Umbilical cord (tissue), 2 donors: Measurements from ENCODE around the gene SND1. TPM values are rescaled to one million over a fixed set of nuclear protein-coding genes. Genes with fewer than 3 reads are reported as not detected.

Experiments used
- DNase-seq: peaks from one replicate; pipeline ENCODE4 v3.0.0-alpha.2; 2015; ENCODE audit warnings: low spot score
- total RNA-seq: library from RNA; depleted of rRNA; stranded (reverse); fragments of >200 nt; gene quantifications from one replicate; pipeline ENCODE4 v1.2.3, GENCODE V29; 2014; ENCODE audit warnings: low replicate concordance; ENCODE audit not compliant: insufficient read depth

The SND1 gene
- total RNA-seq, 1 donor from 2014 or later = 101 TPM

DNA sequence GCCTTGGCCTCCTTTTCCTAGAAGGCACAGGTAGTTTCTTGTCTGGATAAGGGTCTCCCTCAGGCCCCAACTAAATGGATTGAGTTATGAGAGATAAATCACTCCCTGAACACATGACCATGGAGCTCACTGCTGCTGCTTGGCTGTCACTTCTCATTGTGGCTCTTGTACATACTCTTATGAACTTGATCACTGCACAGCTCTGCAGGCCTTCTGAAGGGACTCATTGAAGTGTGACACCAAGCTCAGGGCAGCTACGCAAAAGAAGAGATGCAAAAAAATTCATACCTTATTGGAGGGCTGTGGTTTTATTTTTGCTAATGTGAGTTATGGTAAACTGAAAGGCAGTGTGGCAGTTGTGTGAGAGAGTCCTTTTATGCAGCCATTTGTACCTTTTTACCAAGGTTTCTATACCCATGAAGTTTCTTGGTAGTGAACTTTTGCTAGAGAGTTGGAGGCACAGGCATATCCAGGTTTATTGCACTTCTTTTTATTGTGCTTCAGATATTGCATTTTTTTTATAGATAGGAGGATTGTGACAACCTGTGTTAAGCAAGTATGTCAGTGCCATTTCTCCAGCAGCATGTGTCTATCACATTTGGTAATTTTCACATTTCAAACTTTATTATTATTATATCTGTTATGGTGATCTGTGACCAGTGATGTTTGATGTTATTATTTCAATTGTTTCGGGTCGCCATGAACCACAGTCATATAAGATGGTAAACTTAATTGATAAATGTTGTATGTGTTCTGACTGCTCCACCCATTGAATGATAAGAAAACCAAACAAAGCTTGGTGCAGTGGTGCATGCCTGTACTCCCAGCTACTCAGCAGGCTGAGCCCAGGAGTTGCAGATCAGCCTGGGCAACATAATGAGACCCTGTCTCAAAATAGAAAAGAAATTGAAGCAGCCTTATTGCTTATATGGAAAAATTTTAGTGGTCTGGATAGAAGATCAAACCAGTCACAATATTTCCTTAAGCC is 278.6 kb downstream of the SND1 start:
- no peak for DNase-seq

DNA sequence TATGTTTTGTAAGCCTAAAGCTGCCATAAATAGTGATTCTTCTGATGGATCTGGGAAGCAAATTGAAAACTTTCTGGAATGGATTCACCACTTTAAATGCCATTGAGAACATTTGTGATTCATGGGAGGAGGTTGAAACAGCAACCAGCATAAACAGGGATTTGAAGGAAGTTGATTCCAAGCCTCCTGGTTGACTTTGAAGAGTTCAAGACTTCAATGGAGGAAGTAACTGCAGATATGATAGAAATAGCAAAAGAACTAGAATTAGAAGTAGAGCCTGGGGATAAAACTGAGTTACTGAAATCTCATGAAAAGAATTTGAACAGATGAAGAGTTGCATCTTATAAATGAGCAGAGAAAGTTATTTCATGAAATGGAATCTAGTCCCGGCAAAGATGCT is 280.1 kb downstream of the SND1 start:
- peak; percentile 96 for DNase-seq

DNA sequence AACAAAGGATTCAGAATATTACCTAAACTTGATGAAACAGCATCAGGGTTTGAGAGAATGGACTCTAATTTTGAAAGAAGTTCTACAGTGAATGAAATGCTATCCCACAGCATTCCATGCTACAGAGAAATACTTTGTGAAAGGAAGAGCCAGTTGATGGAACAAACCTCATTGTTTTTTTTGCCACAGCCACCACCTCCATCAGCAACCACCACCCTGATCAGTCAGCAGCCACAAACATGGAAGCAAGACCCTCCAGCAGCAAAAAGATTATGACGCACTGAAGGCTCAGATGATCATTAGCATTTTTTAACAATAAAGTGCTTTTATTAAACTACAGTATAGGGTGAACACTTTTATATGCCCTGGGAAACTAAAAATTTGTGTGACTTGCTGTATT is 280.5 kb downstream of the SND1 start:
- no peak for DNase-seq

DNA sequence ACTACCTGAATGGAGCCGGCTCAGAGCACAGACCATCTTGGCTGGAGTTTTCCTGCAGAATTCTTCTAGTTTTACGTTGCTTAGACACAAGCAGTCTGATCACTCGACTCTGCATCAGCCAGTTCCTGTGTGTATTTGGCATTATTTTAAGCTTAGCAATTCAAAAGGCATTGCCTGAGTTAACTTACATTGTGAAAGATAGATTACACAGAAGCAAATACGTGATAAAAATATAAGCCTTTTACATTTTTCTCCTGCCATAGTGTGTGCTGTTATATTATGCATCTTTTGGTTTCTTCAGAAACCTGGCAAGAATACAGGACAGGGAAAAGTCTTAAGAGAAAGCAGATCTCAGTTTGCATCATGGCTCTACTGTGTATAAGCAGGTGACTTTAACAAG is 281.2 kb downstream of the SND1 start:
- DNase-seq = peak; percentile 85

DNA sequence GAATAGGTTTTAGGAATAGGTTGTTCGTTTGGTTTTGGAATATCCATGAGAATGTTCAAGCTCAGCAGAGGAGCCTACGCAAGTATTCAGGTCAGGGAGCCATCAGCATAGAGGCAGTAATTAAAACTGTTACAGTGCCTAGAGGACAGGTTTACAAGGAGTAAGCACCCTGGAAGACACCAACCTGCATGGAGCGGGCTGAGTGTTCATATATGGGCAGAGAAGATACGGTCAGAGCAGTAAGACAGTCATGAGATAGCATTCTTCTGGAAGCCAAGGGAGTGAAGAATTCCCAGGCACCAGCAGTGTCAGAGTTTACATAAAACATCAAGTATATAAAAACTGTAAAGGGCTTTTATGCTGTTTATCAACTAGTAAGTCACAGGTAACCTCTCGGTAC is 282.7 kb downstream of the SND1 start:
- DNase-seq = no peak

DNA sequence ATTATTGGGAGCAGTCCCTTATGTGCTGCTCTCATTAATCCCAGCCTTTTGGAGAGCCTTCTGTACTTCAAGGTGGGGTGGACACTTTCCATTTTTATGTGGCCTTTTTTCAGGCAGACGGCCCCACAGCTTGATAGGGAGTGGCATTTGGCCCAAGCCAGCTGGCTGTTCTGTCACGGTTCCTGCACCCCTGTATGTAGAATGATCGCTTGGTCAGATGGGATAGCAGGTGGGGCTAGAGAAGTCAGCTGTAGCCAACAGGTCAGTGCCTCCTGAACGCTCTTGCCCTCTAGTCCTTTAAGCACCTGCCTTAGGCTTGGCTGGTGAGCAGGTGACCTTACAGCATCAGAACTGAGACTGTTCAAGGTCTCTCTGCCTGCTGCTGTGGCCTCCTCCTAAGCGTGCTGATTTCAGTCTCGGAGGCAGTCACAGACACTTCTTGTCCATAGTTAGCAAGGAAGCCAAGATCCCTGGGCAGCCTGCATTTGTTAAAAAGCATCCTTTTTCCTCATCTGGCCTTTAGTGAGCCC is 283.9 kb downstream of the SND1 start:
- DNase-seq = no peak

DNA sequence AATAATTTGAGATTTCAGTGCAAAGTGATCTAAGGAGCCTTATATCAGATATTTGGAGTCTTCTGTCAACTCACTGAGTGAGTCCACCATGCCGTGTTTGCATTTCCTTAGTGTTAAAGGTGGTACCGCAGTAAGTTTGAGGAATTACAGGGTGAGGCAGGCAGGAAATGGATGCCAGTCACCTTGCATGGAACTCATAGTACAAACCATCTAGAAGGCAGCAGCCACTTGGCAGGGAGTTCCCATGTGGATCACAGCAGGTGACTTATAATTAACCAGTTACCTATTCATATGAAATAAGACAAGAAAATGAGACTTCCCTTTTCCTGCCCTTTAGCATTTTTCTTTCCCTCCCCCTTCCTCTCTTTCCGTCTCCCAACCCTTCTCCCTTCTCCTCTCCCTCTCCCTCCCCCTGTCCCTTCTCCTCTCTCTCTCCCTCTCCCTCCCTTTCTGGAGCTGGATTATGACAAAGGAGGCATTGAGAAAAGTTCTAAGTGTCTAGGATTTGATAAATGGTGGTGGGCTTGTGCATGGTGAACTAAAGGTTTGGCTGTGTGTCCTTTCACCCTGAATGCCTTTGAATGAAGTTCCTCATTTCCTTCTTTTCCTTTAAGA is 285.2 kb downstream of the SND1 start:
- DNase-seq = no peak

DNA sequence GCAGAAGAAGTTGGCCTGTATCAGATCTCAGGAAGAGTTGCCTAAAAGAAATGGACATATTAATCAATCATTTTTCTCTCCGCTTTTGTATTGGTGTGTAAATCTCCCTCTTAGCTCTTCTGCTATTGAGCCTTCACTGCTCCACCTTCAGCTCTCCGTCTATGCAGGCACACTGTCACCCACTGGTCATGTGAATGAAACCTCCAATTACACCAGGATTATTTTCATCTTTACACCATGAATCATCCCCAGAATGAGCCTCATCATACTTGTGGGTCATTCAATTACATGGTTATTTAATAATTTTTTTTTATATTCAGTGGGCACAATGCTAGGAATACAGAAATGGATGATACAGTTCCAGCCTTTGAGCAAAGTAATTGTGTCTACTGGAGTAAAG is 286.6 kb downstream of the SND1 start:
- no peak for DNase-seq

DNA sequence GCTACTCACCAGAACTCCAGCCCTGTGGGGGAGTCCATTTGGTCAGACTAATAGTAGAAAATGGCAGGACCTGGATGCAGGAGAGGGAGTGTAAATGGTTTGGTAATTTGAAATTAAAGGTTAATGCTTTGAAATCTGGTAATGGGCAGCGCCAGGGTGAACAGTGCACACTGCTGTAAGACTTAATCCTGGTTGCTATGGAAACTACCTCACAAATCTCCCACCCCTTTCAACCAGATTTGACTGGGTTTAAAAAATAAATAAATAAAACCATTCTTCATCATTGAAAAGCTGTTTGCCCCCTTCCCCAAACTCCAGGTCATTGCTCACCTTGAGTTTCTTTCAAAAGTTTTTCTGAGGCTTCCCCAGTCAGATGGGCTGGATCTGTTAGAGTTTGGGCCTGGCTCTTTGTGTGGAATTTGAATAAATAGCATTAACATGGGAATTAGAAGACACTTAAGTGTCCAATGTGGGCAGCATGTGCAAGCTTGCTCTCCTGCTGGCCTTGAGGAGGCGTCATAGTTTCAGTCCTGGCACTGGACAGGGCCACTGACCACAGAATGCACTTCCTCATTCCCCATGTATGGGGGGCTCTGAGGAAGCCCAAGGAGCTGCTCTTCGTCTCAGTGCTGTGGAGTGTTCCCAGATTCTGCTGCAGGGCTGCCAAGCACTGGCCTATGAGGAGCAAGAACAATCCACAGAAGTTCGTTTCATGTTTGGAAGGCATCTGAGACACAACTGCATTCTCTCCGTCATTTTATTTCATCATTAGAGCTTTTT is 288.6 kb downstream of the SND1 start:
- no peak for DNase-seq

DNA sequence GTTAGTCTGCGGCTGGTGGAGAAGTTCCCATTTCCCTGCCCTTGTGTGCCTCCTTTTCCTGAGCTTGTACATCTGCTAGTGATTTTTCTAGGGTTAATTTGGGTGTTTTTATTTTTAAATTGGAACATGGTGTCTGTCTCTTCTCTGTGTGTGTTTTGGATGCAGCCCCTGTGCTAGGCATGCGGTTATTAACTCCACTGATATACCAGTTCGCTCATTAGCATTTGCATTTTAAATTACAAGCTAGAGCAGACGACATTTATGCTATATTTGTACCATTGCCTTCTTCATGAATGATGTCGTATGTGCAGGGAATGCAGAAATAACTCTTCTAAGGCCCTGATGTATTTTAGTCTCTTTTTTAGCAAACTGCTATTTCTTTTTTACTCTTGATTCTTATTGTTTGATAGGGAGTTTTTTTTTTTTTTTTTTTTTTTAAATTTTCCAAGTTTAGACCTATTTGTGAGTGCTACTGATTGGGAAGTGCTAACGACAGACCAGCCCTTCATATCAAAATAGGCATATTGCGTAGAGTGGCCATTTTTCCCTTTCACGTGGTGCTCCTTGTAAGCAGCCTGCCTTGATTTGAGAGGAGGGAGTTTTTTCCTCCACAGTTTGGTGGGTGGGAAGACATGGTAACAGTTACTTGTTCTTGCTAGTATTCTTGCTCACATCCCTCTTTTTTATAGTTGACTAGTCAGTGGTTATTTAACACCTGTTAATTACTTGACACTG is 289.6 kb downstream of the SND1 start:
- DNase-seq = no peak

DNA sequence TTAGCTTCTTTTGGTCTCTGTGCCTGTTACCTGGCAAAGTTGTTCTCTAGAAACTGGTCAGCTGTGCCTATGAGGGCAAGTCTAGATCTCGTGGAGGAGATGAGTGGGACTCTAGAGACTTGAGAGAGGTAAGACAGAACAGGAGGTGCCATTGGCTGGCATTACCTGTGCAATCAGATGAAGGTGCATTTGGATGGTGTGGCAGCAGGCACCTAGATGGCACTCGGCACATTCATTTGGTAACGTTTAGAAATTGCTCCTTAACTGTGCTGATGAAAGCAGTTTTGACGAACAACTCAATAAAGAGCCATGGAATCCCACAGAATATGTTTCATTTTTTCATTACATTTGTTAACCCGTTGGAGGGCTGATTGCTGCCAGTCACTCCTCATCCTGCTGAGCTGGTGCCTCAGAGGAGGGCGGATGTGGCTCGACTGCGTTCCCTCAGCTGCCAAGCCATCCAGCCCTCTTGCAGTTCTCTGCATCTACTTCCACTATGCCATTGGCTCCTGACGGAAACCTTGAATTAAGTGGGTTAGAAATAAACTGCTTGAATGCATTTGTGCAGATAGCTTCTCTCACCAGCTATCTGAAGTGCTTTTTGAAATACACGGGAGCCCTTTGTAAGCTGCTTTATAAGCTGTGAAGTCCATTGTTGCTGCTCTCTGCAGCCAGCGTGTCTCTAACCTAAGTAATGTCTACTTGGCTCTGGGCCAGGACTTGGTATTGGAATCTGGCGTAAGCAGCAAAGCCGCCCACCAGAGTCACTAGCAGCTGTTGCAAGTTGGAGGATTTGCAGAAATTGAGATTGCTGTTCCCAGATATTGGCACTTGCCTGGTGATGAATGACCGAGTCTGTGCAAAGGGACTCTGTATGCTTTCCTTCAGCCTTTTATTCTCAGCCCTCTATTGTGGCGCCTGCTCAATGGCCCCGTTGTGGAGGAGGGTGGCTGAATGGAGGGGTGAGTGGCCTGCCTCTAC is 291.8 kb downstream of the SND1 start:
- DNase-seq = peak; percentile 68

DNA sequence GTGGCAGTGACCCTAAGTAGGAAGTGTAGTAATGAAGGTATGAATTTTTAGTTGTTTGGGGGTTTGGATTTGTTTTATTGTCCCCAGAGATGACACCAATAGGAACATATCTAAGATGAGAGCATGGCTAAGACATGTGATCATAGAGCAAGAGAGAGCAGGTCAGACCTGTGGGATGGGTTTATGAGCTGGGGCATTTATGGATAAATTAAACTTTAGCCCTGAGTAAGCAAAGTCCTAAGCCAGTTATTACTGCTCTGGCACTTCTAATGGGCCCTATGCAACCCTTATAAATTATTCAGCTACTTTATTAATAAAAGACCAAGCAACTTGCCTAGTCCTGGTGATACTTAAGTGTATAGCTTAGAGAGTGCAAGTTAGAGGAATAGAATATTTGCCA is 294.1 kb downstream of the SND1 start:
- no peak for DNase-seq

DNA sequence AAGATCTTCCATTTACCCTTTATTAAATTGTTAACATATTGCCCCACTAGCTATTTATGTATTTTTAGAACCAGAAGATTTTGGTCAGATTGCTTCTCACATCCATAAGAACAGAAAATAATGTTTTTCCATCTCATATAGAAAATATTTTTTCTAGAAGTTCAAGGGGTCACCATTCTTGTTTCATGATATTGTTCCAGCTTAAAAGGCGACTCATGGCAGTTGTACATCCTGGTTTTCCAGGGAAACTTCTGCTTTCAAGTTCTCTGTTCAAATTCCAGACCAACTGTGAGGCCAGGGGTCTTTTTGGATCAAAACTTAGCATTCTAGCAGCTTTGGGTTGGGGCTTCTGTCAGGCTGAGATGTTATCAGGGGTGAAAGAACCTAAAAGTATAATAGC is 294.9 kb downstream of the SND1 start:
- no peak for DNase-seq

DNA sequence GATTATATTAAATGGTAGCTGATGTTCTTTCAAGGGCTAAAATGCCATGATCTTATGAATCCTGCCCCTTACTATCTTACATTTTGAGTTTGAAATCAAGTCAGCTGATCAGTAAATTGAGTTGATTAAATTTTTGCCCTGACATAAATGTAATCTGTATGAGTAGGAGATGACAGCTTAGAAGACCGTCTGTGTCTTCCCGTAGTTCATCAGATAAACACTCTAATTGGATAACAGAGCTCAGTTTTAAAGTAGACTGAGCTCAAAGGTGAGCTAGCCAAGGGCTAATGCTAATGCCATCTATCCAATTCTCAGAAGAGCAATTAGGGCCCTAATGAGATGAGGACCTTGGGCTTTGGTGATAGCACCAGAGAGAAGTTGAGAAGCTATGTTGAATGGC is 296.3 kb downstream of the SND1 start:
- DNase-seq = no peak

DNA sequence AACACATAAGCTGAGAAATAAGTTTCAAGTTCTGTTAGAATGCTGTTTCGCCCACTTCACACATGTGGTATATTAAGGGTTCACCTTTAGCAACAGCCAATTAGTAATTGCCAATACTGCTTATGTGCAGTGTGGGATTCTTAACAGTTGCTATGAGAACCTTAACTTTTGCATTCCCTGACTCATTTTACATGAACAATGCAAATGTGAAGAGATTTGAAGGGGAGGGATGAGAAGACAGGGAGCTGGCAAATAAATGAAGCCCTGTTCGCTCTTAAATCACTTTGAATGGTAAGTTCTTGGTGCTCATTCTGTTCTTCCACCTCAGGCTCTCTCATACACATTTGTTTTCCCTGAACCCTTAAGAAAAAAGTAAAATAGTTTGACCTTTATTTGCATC is 296.9 kb downstream of the SND1 start:
- no peak for DNase-seq

DNA sequence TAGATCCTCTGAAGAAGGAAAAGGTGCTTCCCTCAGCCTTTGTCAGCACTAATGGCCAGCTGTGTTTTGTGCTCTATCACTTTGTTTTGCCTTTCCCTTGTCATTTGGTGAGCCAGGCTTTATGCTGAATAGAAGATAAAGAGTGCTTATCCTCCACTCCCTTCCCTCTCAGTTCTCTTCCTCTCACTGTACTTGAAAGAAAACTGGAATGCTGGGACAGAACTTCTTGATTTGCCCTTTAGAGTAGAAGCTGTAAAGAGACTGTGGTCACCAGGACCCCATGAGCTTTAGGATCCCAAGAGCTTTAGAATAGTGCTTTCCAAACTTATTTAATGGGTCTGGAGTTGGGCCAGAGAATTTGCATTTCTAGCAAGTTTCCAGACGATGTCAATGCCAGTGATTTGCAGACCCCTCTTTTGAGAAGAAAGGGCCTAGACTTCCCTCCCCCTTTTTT is 297.8 kb downstream of the SND1 start:
- DNase-seq = peak; percentile 52

DNA sequence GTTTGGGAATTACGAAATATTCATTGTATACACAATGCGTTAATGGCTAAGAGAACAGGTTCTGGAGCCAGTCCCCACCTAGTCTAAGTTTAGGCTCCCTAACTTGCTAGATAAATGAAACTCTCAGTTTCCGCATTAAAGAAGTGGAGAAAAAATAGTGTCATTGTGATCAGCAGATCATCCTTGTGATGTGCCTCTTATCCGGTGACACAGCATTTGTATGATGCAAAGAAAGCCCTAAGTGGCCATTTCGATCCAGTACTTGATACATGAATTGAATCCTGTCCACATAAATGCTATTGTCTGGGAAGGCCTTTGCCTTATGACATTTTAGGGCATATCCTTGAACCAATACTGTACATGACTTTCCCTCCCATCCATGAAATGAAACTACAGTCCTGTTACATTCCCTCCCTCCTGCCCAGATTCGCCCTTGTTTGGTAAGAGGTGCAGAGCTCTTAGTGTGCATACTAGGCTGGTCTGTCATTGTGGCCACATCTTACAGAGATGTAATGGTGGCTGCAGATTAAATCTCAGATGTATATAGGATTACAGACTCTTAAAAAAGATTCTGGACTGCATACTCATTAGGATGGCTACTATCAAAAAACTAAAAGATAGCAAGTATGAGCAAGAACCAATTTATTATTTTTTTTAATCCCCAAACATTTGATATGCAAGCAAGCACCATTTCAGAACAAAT is 298.4 kb downstream of the SND1 start:
- DNase-seq = no peak

DNA sequence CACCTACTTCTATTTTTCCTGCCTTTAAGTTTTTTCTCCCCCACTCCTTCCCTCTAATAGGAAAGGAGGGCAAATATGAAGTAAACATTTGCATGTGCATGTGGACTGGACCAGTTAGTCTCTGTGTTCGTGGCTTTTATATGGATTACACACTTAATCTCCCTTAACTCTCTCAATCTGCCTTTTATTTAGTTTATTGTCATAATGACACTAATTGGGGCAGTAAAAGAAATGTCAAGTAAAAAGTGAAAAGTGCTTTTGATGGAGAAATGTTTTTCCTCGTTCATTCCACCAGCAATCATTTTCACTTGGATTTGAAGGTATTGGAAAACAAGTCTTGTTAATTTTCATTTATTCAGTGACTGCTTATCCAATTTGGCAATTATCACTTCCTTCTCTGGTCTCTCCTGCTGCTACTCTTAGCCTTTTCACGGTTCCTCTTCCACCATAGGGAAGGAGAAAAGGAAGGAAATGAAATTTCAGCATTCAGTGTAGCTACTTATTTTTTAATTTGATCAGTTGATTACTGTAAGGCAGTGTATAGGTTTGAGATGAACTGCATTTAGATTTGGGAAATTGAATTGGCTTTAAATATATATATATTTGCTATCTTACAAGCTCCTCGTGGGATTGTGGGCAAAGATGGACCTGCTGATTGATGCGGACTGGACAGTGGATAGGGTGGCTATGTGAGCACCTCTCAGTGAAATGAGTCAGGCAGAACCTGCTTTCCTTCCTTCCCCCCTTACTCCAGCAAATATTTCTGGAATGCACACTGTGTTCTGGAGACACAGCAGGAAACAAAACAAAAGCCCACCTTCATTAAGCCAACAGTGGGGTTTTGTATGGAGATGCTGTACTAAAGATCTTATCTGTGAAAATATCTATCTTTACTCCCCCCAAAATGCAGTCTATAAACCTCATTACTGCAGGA is 301.7 kb downstream of the SND1 start:
- no peak for DNase-seq
